IMR-90 (cell line): ENCODE data around the gene OR2AP1. TPM values are rescaled to one million over a fixed set of nuclear protein-coding genes. Genes with fewer than 3 reads are reported as not detected.

Experiments used
- ATAC-seq: fragments of 200-7000 bp; cut with Tn5 transposase; 2 replicates; pipeline ENCODE4 v1.9.1; 2020; ENCODE audit warnings: low read depth, mild to moderate bottlenecking, moderate library complexity
- BruUV-seq: library from RNA; stranded (reverse); fragments of 400-500 nt; replicated peaks from 2 replicates; lab custom pipeline; 2021; lab: Mats Ljungman, UMichigan
- CTCF ChIA-PET: fragments of 300-600 bp; formaldehyde crosslinking; extraction: SDS; loops from one replicate; lab custom pipeline; 2021; ENCODE audit warnings: antibody characterized with exemption; lab: Yijun Ruan, JAX
- POLR2A ChIA-PET: fragments of 300-600 bp; sonication (Branson Sonifier 250); formaldehyde crosslinking; loops from one replicate; lab custom pipeline; 2022; ENCODE audit warnings: antibody characterized with exemption; ENCODE audit not compliant: unreplicated experiment; lab: Charles Lee
- DNase-seq: peaks from one replicate; pipeline ENCODE4 v3.0.0; 2013
- H2AFZ ChIP-seq: replicated peaks from 2 replicates; pipeline ENCODE3; 2013; ENCODE audit warnings: low read length, mild to moderate bottlenecking; ENCODE audit not compliant: poor library complexity
- H2AK5ac ChIP-seq: 2 replicates; pipeline ENCODE4 v1.6.1; 2013; ENCODE audit warnings: low read depth, low read length, inconsistent platforms
- H2AK9ac ChIP-seq: replicated peaks from 2 replicates; pipeline ENCODE3; 2013; ENCODE audit warnings: mild to moderate bottlenecking, low read depth, low read length, moderate library complexity; ENCODE audit not compliant: poor library complexity
- H2BK120ac ChIP-seq: 2 replicates; pipeline ENCODE4 v1.6.1; 2013; ENCODE audit warnings: low read depth, low read length, inconsistent platforms
- H2BK15ac ChIP-seq: 3 replicates; pipeline ENCODE4 v1.6.1; 2013; ENCODE audit warnings: low read depth, low read length, inconsistent platforms
- H2BK20ac ChIP-seq: 2 replicates; pipeline ENCODE4 v1.6.1; 2013; ENCODE audit warnings: low read depth, mild to moderate bottlenecking, inconsistent platforms, low read length, moderate library complexity
- H2BK5ac ChIP-seq: 2 replicates; pipeline ENCODE4 v1.6.1; 2013; ENCODE audit warnings: mild to moderate bottlenecking, low read depth, low read length, inconsistent platforms; ENCODE audit not compliant: poor library complexity, severe bottlenecking
- H3K14ac ChIP-seq: replicated peaks from 2 replicates; pipeline ENCODE4 v1.6.1; 2013; ENCODE audit warnings: low read depth, low read length, inconsistent platforms
- H3K18ac ChIP-seq: 2 replicates; pipeline ENCODE4 v1.6.1; 2013; ENCODE audit warnings: low read depth, low read length, control low read depth
- H3K23ac ChIP-seq: 2 replicates; pipeline ENCODE4 v1.6.1; 2013; ENCODE audit warnings: low read depth, low read length, inconsistent platforms
- H3K27ac ChIP-seq: 2 replicates; pipeline ENCODE4 v1.5.1; 2013; ENCODE audit warnings: mild to moderate bottlenecking, control low read depth, low read length; ENCODE audit not compliant: insufficient read depth
- H3K27me3 ChIP-seq: 2 replicates; pipeline ENCODE4 v1.6.1; 2013; ENCODE audit warnings: low read length; ENCODE audit not compliant: control insufficient read depth, insufficient read depth
- H3K36me3 ChIP-seq: 2 replicates; pipeline ENCODE4 v1.6.1; 2013; ENCODE audit warnings: low read length, mixed read lengths; ENCODE audit not compliant: control insufficient read depth, insufficient read depth
- H3K4ac ChIP-seq: 2 replicates; pipeline ENCODE4 v1.6.1; 2013; ENCODE audit warnings: low read depth, low read length, inconsistent platforms
- H3K4me1 ChIP-seq: 2 replicates; pipeline ENCODE4 v1.6.1; 2013; ENCODE audit warnings: low read length, mixed read lengths; ENCODE audit not compliant: control insufficient read depth, insufficient read depth
- H3K4me2 ChIP-seq: 2 replicates; pipeline ENCODE4 v1.6.1; 2013; ENCODE audit warnings: low read depth, mild to moderate bottlenecking, control low read depth, low read length, moderate library complexity
- H3K4me3 ChIP-seq: 2 replicates; pipeline ENCODE4 v1.5.1; 2013; ENCODE audit warnings: low read depth, mild to moderate bottlenecking, control low read depth, low read length, moderate library complexity; ENCODE audit not compliant: insufficient read depth
- H3K56ac ChIP-seq: 2 replicates; pipeline ENCODE4 v1.6.1; 2013; ENCODE audit warnings: low read length, inconsistent platforms; ENCODE audit not compliant: insufficient read depth; ENCODE audit errors: extremely low read depth
- H3K79me1 ChIP-seq, 2 experiments: 2 replicates each; pipeline ENCODE4 v1.6.1; 2013; ENCODE audit warnings: low read length in 2 of 2, inconsistent platforms in 1 of 2, low read depth in 1 of 2
- H3K9ac ChIP-seq: 2 replicates; pipeline ENCODE4 v1.6.1; 2013; ENCODE audit warnings: low read depth, low read length, control low read depth
- H3K9me1 ChIP-seq: 2 replicates; pipeline ENCODE4 v1.6.1; 2013; ENCODE audit warnings: low read length, inconsistent platforms; ENCODE audit not compliant: insufficient read depth
- H3K9me3 ChIP-seq: 2 replicates; pipeline ENCODE4 v1.6.1; 2013; ENCODE audit warnings: low read length; ENCODE audit not compliant: control insufficient read depth, insufficient read depth
- H4K20me1 ChIP-seq: 2 replicates; pipeline ENCODE4 v1.6.1; 2013; ENCODE audit warnings: low read length, inconsistent platforms; ENCODE audit not compliant: insufficient read depth
- H4K5ac ChIP-seq: 2 replicates; pipeline ENCODE4 v1.6.1; 2013; ENCODE audit warnings: mild to moderate bottlenecking, low read depth, low read length, control low read depth
- H4K8ac ChIP-seq, 2 experiments: 2 replicates each; pipeline ENCODE4 v1.6.1; 2013; ENCODE audit warnings: low read depth in 2 of 2, low read length in 2 of 2, control low read depth in 1 of 2, inconsistent platforms in 1 of 2
- H4K91ac ChIP-seq: 2 replicates; pipeline ENCODE4 v1.6.1; 2013; ENCODE audit warnings: low read depth, low read length, inconsistent platforms; ENCODE audit not compliant: insufficient read depth
- BHLHE40 ChIP-seq: fragments of 150-350 bp; IDR thresholded peaks from 2 replicates; pipeline ENCODE4 v1.6.1; 2016; ENCODE audit warnings: mild to moderate bottlenecking, low read depth, low read length
- CEBPB ChIP-seq: IDR thresholded peaks from 2 replicates; pipeline ENCODE4 v1.6.1; 2012; ENCODE audit warnings: low read depth, low read length, improper control_type of control experiment
- CHD1 ChIP-seq: IDR thresholded peaks from 2 replicates; pipeline ENCODE4 v1.6.1; 2012; ENCODE audit warnings: low read depth, low read length, improper control_type of control experiment
- FOS ChIP-seq: fragments of 150-350 bp; IDR thresholded peaks from 2 replicates; pipeline ENCODE4 v1.6.1; 2016; ENCODE audit warnings: low read depth, low read length
- MAFK ChIP-seq: IDR thresholded peaks from 2 replicates; pipeline ENCODE4 v1.6.1; 2012; ENCODE audit warnings: low read depth, low read length, improper control_type of control experiment
- MAZ ChIP-seq: IDR thresholded peaks from 2 replicates; pipeline ENCODE4 v1.6.1; 2012; ENCODE audit warnings: low read depth, mild to moderate bottlenecking, low read length, improper control_type of control experiment, moderate library complexity, borderline replicate concordance
- MXI1 ChIP-seq: IDR thresholded peaks from 2 replicates; pipeline ENCODE4 v1.6.1; 2012; ENCODE audit warnings: low read depth, mild to moderate bottlenecking, low read length, moderate library complexity, borderline replicate concordance
- NFE2L2 ChIP-seq: fragments of 150-350 bp; IDR thresholded peaks from 2 replicates; pipeline ENCODE4 v1.6.1; 2016; ENCODE audit warnings: low read depth, mild to moderate bottlenecking, low read length
- POLR2A ChIP-seq: IDR thresholded peaks from 2 replicates; pipeline ENCODE4 v1.6.1; 2012; ENCODE audit warnings: mild to moderate bottlenecking, low read depth, low read length
- RAD21 ChIP-seq: IDR thresholded peaks from 2 replicates; pipeline ENCODE4 v1.6.1; 2012; ENCODE audit warnings: low read length, improper control_type of control experiment
- RCOR1 ChIP-seq: IDR thresholded peaks from 2 replicates; pipeline ENCODE4 v1.6.1; 2012; ENCODE audit warnings: mild to moderate bottlenecking, low read length, improper control_type of control experiment; ENCODE audit not compliant: insufficient replicate concordance
- RFX5 ChIP-seq: IDR thresholded peaks from 2 replicates; pipeline ENCODE4 v1.8.0; 2012; ENCODE audit warnings: low read depth, mild to moderate bottlenecking, low read length, moderate library complexity
- WGBS, 2 experiments: methylation state at CpG; one replicate each; pipeline versions ENCODE4 v1.1.5 to v1.1.7; 2013; ENCODE audit warnings: missing lambda C conversion rate in 2 of 2; ENCODE audit not compliant: insufficient read length in 1 of 2; ENCODE audit errors: extremely low coverage in 2 of 2; 5-methylcytosine and 5-hydroxymethylcytosine counted together
- dilution Hi-C: fragments of 300-500 bp; cut with HindIII; formaldehyde crosslinking; loops from one replicate; pipeline ENCODE4 v1.14.3; 2018; ENCODE audit warnings: low sequenced_read_pairs; ENCODE audit not compliant: unreplicated experiment
- in situ Hi-C: fragments of 300-500 bp; cut with MboI; formaldehyde crosslinking; loops from 3 replicates; pipeline ENCODE4 v1.14.3; 2019; ENCODE audit warnings: low sequenced_read_pairs, inconsistent platforms, mixed read lengths
- intact Hi-C: fragments of 100-400 bp; cut with micrococcal nuclease; formaldehyde crosslinking; loops from 2 replicates; pipeline ENCODE4 v1.10.0; 2022
- polyA plus RNA-seq, 3 experiments: library from polyadenylated mRNA; depleted of rRNA; stranded (reverse); fragments of >200 nt; gene quantifications; 2 replicates each; pipeline ENCODE4 v1.2.3, GENCODE V29; 2012; ENCODE audit warnings: low replicate concordance in 1 of 3
- total RNA-seq: library from RNA; depleted of rRNA; stranded (reverse); fragments of >200 nt; gene quantifications from 2 replicates; pipeline ENCODE4 v1.2.3, GENCODE V29; 2012
- TF ChIP-seq, protein P1 (sequence below): conservative IDR thresholded peaks from 2 replicates; pipeline ENCODE4 v1.5.1; 2012; ENCODE audit warnings: mild to moderate bottlenecking, low read depth, low read length, improper control_type of control experiment
- TF ChIP-seq, protein P2 (sequence below): fragments of 150-350 bp; IDR thresholded peaks from 2 replicates; pipeline ENCODE4 v1.6.1; 2017; ENCODE audit warnings: mild to moderate bottlenecking, antibody characterized with exemption, low read length, low read depth
- TF ChIP-seq, protein P3 (sequence below): fragments of 150-350 bp; IDR thresholded peaks from 2 replicates; pipeline ENCODE4 v1.6.1; 2016; ENCODE audit warnings: low read depth, mild to moderate bottlenecking, low read length, moderate library complexity, borderline replicate concordance

OR2AP1 gene
- total and polyA plus RNA-seq, 2 of the 4 experiments (the other 2 are of a cell fraction) = not detected

DNA sequence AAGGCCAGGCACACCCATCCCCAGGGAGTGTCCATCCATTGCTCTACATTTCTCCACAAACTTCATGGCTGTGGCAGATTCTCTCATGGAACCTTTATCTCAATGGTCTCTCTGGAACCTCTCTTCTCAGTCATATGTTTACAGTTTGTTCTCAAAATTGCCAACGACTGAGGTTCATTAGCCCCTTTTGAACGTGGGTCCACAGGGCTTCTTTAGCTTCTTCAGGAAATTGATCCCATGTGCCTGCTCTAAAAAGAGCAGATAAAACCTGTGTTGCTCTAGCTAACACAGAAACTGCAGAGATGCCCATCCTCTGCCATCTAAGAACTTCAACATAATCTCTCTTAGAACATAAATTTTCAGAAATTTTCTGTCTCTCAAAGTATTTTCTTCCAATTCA is 23.0 kb upstream of the OR2AP1 start, which contains the start of gene OR6C4:
Gene OR6C4 (plus strand): TSS at position 301 of the 400 bp plus-strand sequence. CDS start 1,625 bp downstream, outside the sequence.
- TF ChIP-seq, protein P1, sequence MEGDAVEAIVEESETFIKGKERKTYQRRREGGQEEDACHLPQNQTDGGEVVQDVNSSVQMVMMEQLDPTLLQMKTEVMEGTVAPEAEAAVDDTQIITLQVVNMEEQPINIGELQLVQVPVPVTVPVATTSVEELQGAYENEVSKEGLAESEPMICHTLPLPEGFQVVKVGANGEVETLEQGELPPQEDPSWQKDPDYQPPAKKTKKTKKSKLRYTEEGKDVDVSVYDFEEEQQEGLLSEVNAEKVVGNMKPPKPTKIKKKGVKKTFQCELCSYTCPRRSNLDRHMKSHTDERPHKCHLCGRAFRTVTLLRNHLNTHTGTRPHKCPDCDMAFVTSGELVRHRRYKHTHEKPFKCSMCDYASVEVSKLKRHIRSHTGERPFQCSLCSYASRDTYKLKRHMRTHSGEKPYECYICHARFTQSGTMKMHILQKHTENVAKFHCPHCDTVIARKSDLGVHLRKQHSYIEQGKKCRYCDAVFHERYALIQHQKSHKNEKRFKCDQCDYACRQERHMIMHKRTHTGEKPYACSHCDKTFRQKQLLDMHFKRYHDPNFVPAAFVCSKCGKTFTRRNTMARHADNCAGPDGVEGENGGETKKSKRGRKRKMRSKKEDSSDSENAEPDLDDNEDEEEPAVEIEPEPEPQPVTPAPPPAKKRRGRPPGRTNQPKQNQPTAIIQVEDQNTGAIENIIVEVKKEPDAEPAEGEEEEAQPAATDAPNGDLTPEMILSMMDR = no peak
- TF ChIP-seq RFX5 (no peak), CHD1 (no peak), CEBPB (no peak), RAD21 (no peak), FOS (no peak), MAZ (no peak), POLR2A (no peak), MXI1 (no peak), RCOR1 (no peak), BHLHE40 (no peak), NFE2L2 (no peak), MAFK (no peak)
- TF ChIP-seq, protein P2, sequence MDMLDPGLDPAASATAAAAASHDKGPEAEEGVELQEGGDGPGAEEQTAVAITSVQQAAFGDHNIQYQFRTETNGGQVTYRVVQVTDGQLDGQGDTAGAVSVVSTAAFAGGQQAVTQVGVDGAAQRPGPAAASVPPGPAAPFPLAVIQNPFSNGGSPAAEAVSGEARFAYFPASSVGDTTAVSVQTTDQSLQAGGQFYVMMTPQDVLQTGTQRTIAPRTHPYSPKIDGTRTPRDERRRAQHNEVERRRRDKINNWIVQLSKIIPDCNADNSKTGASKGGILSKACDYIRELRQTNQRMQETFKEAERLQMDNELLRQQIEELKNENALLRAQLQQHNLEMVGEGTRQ = no peak
- TF ChIP-seq, protein P3, sequence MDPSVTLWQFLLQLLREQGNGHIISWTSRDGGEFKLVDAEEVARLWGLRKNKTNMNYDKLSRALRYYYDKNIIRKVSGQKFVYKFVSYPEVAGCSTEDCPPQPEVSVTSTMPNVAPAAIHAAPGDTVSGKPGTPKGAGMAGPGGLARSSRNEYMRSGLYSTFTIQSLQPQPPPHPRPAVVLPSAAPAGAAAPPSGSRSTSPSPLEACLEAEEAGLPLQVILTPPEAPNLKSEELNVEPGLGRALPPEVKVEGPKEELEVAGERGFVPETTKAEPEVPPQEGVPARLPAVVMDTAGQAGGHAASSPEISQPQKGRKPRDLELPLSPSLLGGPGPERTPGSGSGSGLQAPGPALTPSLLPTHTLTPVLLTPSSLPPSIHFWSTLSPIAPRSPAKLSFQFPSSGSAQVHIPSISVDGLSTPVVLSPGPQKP = no peak
- no peak for DNase-seq
- no peak within 1 kb of the TSS for H2BK120ac ChIP-seq
- no peak within 1 kb of the TSS for H3K4ac ChIP-seq
- no peak within 1 kb of the TSS for H3K23ac ChIP-seq
- no peak within 1 kb of the TSS for H3K27ac ChIP-seq
- H3K14ac ChIP-seq = no peak within 1 kb of the TSS
- dilution Hi-C loops = no loop called here
- H2BK5ac ChIP-seq = no peak within 1 kb of the TSS
- no peak within 1 kb of the TSS for H2AK9ac ChIP-seq
- H3K9ac ChIP-seq = no peak within 1 kb of the TSS
- ATAC-seq = no peak
- H4K5ac ChIP-seq = no peak within 1 kb of the TSS
- intact Hi-C loops = no loop called here
- no TSS peak for BruUV-seq
- no peak within 1 kb of the TSS for H2AK5ac ChIP-seq
- no peak within 1 kb of the TSS for H2BK15ac ChIP-seq
- no peak within 1 kb of the TSS for H4K8ac ChIP-seq
- WGBS, 2 experiments = no CpG with 5 or more reads among the region's 2 CpGs
- in situ Hi-C loops = no loop called here
- H3K9me3 ChIP-seq = no peaks in the 10 kb centered on the region
- no peak within 1 kb of the TSS for H3K56ac ChIP-seq
- no peaks in the 10 kb centered on the region for H3K36me3 ChIP-seq
- no peak within 1 kb of the TSS for H4K91ac ChIP-seq
- H2AFZ ChIP-seq = no peak within 1 kb of the TSS
- no peak within 1 kb of the TSS for H2BK20ac ChIP-seq
- ChIA-PET POLR2A (no interaction called here), CTCF (no interaction called here)
- H3K4me3 ChIP-seq = no peak within 1 kb of the TSS
- no peaks in the 10 kb centered on the region for H3K27me3 ChIP-seq
- H3K4me1 ChIP-seq = no peaks in the 10 kb centered on the region
- H3K9me1 ChIP-seq = no peaks in the 10 kb centered on the region
- no peaks in the 10 kb centered on the region for H4K20me1 ChIP-seq
- no peak within 1 kb of the TSS for H3K4me2 ChIP-seq
- H3K18ac ChIP-seq = no peak within 1 kb of the TSS
- H3K79me1 ChIP-seq = no peaks in the 10 kb centered on the region
